ENCODE results near the gene SKP1. TPM values are rescaled to one million over a fixed set of nuclear protein-coding genes. Genes with fewer than 3 reads are reported as not detected.

Gene SKP1
- total and polyA plus RNA-seq, 9 of the 15 experiments (the other 6 are each of a cell fraction or from before 2014, with no cell fraction given), result 301 to 2,109 (median 639) TPM

DNA sequence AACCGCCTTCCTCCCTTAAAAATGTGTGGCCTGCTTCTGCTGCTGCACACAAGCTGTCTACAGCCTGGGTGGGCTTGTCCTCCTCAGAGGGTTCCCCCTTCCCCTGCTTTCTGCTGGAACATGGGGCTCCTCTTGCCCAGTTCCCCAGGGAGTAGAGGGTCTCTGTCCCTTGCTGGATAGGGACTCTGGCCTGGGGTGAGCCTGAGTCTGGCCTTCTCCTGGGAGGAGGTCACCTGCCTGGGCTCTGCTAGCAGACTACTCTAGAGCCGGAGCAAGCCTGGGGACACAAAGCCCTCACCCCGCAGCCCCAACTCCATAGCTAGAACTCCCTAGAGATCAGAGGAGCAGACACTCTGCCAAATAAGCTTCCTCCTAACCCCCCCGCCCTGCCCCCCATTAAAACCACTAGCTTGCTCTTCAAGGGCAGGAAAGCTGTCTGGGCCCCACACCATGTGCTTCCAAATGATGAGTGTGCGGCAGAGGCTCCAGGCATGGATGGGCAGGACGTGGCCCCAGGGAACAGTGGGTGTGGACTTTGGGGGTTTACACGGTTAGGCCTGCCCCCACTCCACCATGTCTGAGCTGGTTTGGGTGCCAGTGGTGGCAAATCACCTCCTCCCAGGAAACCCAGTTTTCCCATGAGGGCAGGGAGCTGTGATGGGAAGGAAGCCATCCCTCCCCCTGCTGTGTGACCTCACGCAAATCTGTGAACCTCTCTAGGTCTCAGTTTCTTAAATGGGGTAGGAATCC is 52.3 kb downstream of the SKP1 start:
- intact Hi-C loops (cut with micrococcal nuclease), result no loop called here
- ATAC-seq, result no peak; the same call in 2 of the 3 replicates
- H3K4me1 ChIP-seq (replicated peaks in 1 of 2; ENCODE audit: control insufficient read depth in 2 of 2, insufficient read depth in 2 of 2, low read length in 2 of 2), result peaks cover 0 to 13% of the 10 kb centered on the region in 2 experiments; a peak in 2 of 5 replicates
- H3K4me3 ChIP-seq, result no peak overlapping the region
- FAIRE-seq, result no peak
- BruUV-seq (replicated peaks), result no TSS peak
- peaks cover 6% of the 10 kb centered on the region for H3K9me1 ChIP-seq (ENCODE audit: control insufficient read depth, insufficient read depth, low read length)
- no peak for DNase-seq (ENCODE audit: extremely low read depth in 1 of 4, low spot score in 3 of 4)
- no peak overlapping the region for H3K4me2 ChIP-seq (ENCODE audit: insufficient read depth, low read length)
- CTCF ChIA-PET (ENCODE audit: low intra/inter-chr PET ratio), result no interaction called here
- H3K36me3 ChIP-seq (ENCODE audit: control insufficient read depth, insufficient read depth, low read length), result peaks cover 4% of the 10 kb centered on the region; the same call in 1 of the 3 replicates
- in situ Hi-C loops (cut with MboI), result no loop called here
- no peaks in the 10 kb centered on the region for H3K79me2 ChIP-seq (ENCODE audit: control insufficient read depth, insufficient read depth, low read length)
- peaks cover 20% of the 10 kb centered on the region for H4K20me1 ChIP-seq (replicated peaks; ENCODE audit: control insufficient read depth, insufficient read depth, low read length)
- POLR2A ChIA-PET, result interaction anchor here (0.6 to 1.8 kb wide), 6 partner anchors 8 to 629 kb away, joined by 3 to 5 read pairs (median 3); no protein-coding TSS in a partner anchor
- H3K27ac ChIP-seq (ENCODE audit: extremely low read depth, low read depth, low read length), result no peak overlapping the region
- TF ChIP-seq HIVEP1 (CRISPR knock-in tag; IDR thresholded peaks at IDR 0.05) (no peak), ESRRB (CRISPR knock-in tag; IDR thresholded peaks at IDR 0.05; ENCODE audit: borderline replicate concordance) (no peak), SREBF2 (CRISPR knock-in tag; IDR thresholded peaks at IDR 0.05) (no peak), ZZZ3 (IDR thresholded peaks at IDR 0.05) (no peak)
- TF ChIP-seq, protein P1, sequence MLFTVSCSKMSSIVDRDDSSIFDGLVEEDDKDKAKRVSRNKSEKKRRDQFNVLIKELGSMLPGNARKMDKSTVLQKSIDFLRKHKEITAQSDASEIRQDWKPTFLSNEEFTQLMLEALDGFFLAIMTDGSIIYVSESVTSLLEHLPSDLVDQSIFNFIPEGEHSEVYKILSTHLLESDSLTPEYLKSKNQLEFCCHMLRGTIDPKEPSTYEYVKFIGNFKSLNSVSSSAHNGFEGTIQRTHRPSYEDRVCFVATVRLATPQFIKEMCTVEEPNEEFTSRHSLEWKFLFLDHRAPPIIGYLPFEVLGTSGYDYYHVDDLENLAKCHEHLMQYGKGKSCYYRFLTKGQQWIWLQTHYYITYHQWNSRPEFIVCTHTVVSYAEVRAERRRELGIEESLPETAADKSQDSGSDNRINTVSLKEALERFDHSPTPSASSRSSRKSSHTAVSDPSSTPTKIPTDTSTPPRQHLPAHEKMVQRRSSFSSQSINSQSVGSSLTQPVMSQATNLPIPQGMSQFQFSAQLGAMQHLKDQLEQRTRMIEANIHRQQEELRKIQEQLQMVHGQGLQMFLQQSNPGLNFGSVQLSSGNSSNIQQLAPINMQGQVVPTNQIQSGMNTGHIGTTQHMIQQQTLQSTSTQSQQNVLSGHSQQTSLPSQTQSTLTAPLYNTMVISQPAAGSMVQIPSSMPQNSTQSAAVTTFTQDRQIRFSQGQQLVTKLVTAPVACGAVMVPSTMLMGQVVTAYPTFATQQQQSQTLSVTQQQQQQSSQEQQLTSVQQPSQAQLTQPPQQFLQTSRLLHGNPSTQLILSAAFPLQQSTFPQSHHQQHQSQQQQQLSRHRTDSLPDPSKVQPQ (CRISPR knock-in tag; IDR thresholded peaks at IDR 0.05; ENCODE audit: borderline replicate concordance), result no peak
- no peaks in the 10 kb centered on the region for H3K9me3 ChIP-seq (replicated peaks; ENCODE audit: control insufficient read depth, insufficient read depth, low read depth, low read length)
- WGBS (ENCODE audit: insufficient coverage, low coverage, missing lambda C conversion rate), result 71% methylated on average over 7 of the region's 8 CpGs
- no peak overlapping the region for H2AFZ ChIP-seq (ENCODE audit: low read depth, low read length)
- H3K27me3 ChIP-seq (ENCODE audit: control insufficient read depth in 2 of 2, insufficient read depth in 2 of 2, low read length in 2 of 2), result no peaks in the 10 kb centered on the region
- H3K9ac ChIP-seq (ENCODE audit: insufficient read depth in 1 of 2, low read depth in 2 of 2, low read length in 2 of 2), result no peak overlapping the region; a peak in 1 of 4 replicates

Data from K562 (cell line).